CD4-positive, alpha-beta T cell treated with Interleukin-12 subunit alpha and Interleukin-12 subunit beta, for 1 hour (primary cell): ENCODE results near the gene GDF2.

ENCODE experiments used
- DNase-seq: peaks from one replicate; pipeline ENCODE4 v3.0.0-alpha.2; 2020

Gene GDF2

DNA sequence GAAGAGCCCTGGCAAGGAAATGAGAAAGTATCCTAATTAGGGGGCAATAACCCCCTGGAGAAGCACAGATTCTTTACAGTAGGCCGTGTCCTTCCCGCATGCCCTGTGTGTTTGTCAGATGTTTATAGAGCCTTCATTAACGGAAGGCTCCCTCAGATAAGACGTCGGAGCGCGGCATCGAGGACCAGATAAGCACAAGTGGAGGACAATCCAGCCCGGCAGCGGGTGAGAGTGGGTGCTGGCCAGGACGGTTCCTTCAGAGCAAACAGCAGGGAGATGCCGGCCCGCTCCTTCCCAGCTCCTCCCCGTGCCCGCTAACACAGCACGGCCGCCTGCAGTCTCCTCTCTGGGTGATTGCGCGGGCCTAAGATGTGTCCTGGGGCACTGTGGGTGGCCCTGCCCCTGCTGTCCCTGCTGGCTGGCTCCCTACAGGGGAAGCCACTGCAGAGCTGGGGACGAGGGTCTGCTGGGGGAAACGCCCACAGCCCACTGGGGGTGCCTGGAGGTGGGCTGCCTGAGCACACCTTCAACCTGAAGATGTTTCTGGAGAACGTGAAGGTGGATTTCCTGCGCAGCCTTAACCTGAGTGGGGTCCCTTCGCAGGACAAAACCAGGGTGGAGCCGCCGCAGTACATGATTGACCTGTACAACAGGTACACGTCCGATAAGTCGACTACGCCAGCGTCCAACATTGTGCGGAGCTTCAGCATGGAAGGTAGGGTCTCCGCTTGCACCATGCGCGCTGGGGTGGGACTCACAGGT, at the start of gene GDF2:
Gene GDF2 (plus strand): TSS at position 155 of the 762 bp plus-strand sequence. CDS start 215 bp downstream, at position 370.
- DNase-seq: no peak

- no peak for DNase-seq
These were observed 46.2 kb upstream of the GDF2 start for GRCh38 chr10:47276071-47276470.

- DNase-seq: no peak
These were observed 45.5 kb upstream of the GDF2 start for GRCh38 chr10:47276576-47277351.

GRCh38 chr10:47277352-47278151, 44.7 kb upstream of the GDF2 start:
- peak; percentile 38 for DNase-seq

- no peak for DNase-seq
These were observed 44.1 kb upstream of the GDF2 start for GRCh38 chr10:47278152-47278473.

- no peak for DNase-seq
These were observed 43.5 kb upstream of the GDF2 start for GRCh38 chr10:47278720-47279119.

DNA sequence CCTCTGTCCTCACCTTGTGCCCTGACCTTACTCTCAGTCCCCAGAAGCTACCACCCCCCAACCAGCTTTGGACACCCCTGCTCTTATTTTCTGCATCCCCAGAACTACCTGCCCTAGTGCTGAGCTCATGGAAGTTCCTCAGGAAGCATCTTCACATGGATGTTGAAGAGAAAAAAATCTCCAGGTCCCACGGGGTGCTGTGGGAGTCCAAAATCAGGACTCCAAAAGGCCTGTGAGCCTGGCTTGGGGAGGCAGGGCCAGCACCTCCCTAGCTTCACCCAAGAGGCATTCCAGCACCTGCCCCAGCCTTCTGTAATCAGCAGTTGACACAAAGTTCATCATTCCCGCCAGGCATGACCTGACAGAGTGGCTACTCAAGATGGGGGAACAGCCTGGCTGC, 43.0 kb upstream of the GDF2 start:
- no peak for DNase-seq

GRCh38 chr10:47282005-47282656, 40.1 kb upstream of the GDF2 start:
- DNase-seq: no peak

DNA sequence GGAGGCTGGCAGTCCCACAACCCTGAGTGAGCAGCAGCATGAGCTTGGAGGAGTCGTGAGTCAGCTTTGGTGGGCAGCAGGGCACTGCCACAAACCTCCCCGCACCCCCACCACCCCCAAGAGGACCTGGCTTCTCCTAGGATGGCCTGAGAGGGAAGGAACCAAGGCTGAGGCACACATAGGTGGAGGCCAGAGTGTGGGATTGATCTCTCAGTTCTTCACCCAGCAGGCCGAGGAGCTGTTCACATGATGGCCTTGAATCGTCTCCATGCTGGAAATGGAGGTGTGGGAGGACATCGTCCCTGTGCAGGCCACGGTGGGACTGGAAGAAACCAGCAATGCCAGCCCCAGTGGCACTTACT, 39.6 kb upstream of the GDF2 start:
- DNase-seq: no peak

- no peak for DNase-seq
These were observed 39.1 kb upstream of the GDF2 start for GRCh38 chr10:47283101-47283630.

DNA sequence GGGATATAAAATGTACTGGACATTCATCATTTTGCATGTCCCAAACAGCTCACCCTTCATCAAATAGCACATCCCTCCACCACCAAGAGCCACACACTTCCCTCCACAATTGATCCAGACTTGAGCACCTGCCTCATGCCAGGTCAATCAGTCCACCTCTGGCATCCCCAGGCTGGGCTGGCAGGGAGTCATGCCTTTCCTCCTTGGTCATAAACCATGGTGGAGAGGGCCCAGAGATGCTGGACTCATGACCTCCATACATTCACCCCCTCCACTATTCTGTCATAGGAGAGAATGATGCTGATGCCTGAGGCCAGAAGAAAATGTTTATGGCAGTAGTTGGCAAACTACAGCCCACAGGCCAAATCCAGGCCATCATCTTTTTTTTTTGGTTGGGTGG, 38.4 kb upstream of the GDF2 start:
- DNase-seq: no peak

DNA sequence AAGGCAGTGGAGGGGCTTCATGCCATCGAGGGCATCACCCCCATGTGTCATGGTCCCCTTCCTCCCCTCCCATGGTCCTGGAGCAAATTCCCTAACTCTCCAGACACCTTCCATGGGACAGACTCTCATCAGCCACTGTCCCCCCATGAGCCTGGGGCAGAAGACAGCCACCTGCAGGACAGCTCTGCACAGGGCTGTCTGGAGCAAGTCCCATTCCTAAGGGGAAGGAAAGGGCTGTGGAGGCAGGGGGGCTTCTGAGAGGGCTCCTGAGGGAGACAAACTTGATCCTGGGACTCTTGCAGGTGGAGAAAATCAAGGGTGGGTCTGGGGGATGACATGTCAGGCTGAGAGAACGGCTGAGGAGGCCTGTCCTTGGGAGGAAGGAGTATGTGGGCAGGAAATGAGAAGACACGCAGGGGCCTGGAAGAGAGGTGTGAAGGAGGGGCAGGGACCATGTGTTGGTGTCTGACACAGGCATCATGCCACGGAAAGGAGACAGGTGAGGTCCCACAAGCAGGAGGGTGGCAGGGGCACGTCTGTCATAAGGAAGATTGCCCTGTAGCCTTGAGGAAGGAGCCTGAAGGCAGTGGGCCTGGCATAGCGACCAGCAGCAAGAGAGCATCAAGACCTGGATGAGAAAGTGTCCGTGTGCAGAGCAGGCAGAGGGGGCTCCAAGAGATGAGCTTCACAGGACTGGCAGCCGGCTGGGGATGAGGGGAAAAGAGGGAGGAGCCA, 36.7 kb upstream of the GDF2 start:
- no peak for DNase-seq

GRCh38 chr10:47286116-47286505, 36.1 kb upstream of the GDF2 start:
- no peak for DNase-seq

GRCh38 chr10:47286591-47287315, 35.5 kb upstream of the GDF2 start:
- DNase-seq: no peak

- DNase-seq: no peak
These were observed 34.9 kb upstream of the GDF2 start for GRCh38 chr10:47287365-47287802.

GRCh38 chr10:47287805-47288204, 34.4 kb upstream of the GDF2 start:
- no peak for DNase-seq

GRCh38 chr10:47288236-47288635, 34.0 kb upstream of the GDF2 start:
- DNase-seq: no peak

GRCh38 chr10:47288916-47289495, 33.2 kb upstream of the GDF2 start:
- no peak for DNase-seq

DNA sequence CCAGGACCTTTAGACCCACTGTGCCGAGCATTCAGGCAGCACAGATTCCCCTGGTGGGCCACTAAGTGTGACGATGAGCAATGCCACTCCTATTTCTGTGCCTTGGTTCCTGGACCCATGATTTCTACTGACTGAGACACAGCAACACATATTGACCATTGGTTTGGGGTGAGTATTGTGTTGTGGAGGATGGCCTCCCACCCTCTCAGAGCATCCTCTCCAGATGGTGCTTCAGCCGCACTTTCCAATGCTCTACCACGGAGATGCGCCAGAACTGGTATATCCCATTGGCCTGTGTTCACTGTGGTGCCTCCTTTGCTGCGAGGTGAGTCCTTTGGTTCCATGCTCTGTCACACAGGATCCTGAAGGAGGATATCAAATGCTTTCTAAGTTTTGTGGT, 32.3 kb upstream of the GDF2 start:
- no peak for DNase-seq

GRCh38 chr10:47290338-47290737, 31.9 kb upstream of the GDF2 start:
- DNase-seq: no peak

DNA sequence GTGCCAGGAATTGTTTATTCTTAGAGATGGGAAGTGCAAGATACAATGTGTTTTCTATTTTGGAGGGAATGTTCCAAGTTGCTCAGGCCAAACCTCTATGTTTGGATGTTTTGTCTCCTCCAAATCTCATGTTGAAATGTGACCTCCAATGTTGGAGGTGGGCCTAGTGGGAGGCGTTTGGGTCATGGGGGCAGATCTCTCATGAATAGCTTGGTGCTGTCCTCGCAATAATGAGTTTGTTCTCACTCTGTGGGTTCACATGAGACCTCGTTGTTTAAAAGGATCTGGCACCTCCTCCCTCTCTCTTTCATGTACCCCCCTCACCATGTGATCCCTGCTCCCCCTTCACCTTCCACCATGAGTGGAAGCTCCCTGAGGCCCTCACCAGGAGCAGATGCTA, 30.6 kb upstream of the GDF2 start:
- no peak for DNase-seq
